Aorta (tissue), 5 donors: ENCODE results near the gene SEC22C. TPM values are rescaled to one million over a fixed set of nuclear protein-coding genes. Genes with fewer than 3 reads are reported as not detected.

Source experiments
- ATAC-seq: fragments of 200-7000 bp; cut with Tn5 transposase; one replicate; pipeline ENCODE4 v1.9.1; 2022; ENCODE audit warnings: moderate library complexity; ENCODE audit not compliant: low FRiP score
- DNase-seq, 2 donors: peaks; one replicate each; pipeline ENCODE4 v3.0.0-alpha.2; 2020
- H3K27ac ChIP-seq, 2 donors: one replicate each; pipeline ENCODE4 v1.5.1; 2013; ENCODE audit warnings: low read length in 2 of 2, mild to moderate bottlenecking in 2 of 2, moderate library complexity in 2 of 2, control low read depth in 1 of 2, inconsistent platforms in 1 of 2, low read depth in 1 of 2
- H3K27me3 ChIP-seq, 2 donors: one replicate each; pipeline ENCODE4 v1.6.1; 2013; ENCODE audit warnings: control low read depth in 1 of 2, low read length in 1 of 2, mild to moderate bottlenecking in 1 of 2, moderate library complexity in 1 of 2; ENCODE audit not compliant: insufficient read depth in 2 of 2, control insufficient read depth in 1 of 2
- H3K36me3 ChIP-seq, 2 donors: one replicate each; pipeline ENCODE4 v1.6.1; 2013; ENCODE audit warnings: control low read depth in 1 of 2, low read length in 1 of 2, mild to moderate bottlenecking in 1 of 2; ENCODE audit not compliant: insufficient read depth in 2 of 2, control insufficient read depth in 1 of 2
- H3K4me1 ChIP-seq, 2 donors: one replicate each; pipeline ENCODE4 v1.6.1; 2013; ENCODE audit warnings: low read length in 2 of 2, control low read depth in 1 of 2, mild to moderate bottlenecking in 1 of 2, moderate library complexity in 1 of 2; ENCODE audit not compliant: insufficient read depth in 2 of 2, control insufficient read depth in 1 of 2
- H3K4me3 ChIP-seq, 2 donors: one replicate each; pipeline ENCODE4 v1.5.1; 2013; ENCODE audit warnings: low read length in 2 of 2, control low read depth in 1 of 2, mild to moderate bottlenecking in 1 of 2
- H3K9me3 ChIP-seq: one replicate; pipeline ENCODE4 v1.6.1; 2013; ENCODE audit warnings: mild to moderate bottlenecking, low read length; ENCODE audit not compliant: control insufficient read depth
- WGBS, 2 donors: extraction: QIAGEN DNeasy Blood & Tissue Kit; methylation state at CpG; one replicate each; pipeline ENCODE4 v1.1.7; 2013; 5-methylcytosine and 5-hydroxymethylcytosine counted together
- intact Hi-C, 2 donors: fragments of 100-400 bp; cut with DNase I; formaldehyde crosslinking; loops; one replicate each; pipeline versions ENCODE4 v1.14.2 to v1.15.0; 2022
- polyA plus RNA-seq, 2 donors: library from polyadenylated mRNA; stranded (reverse); fragments of 200-250 nt; gene quantifications; one replicate each; pipeline ENCODE4 v1.2.3, GENCODE V29; 2013
- total RNA-seq, 2 donors: library from RNA; stranded (reverse); fragmentation: NEBNext Ultra II Directional; extraction: Animal tissue kit (Norgen Biotek cat#: 25700); gene quantifications; one replicate each; pipeline ENCODE4 v1.2.1, GENCODE V29; 2021
- donor health status: healthy with polysubstance abuse.
- donor health status: Bipolar disorder and iron deficiency.
- donor health status: DM: no; HTN: no; CAD: no.
- donor health status: DM: no; HTN: no; CAD: no.
- donor health status: DM: yes; HTN: yes; CAD: no.

Gene SEC22C
- total and polyA plus RNA-seq, 4 donors, result 43.6 to 58.6 (median 50.5) TPM

GRCh38 chr3:42502429-42503250 lies 79.1 kb downstream of the SEC22C start, which contains the start of gene VIPR1:
Gene VIPR1, plus strand, starts transcription at chr3:42502643. Its CDS starts 93 bp downstream, at chr3:42502736.
- H3K36me3 ChIP-seq, result no peaks in the 10 kb centered on the region
- WGBS, 2 donors, result 14 to 16% methylated on average over 62 to 69 of the region's 69 CpGs
- intact Hi-C loops, result loop anchor here (2.0 to 5.0 kb wide), 3 partner anchors 44 to 250 kb away; no protein-coding TSS in a partner anchor

DNA sequence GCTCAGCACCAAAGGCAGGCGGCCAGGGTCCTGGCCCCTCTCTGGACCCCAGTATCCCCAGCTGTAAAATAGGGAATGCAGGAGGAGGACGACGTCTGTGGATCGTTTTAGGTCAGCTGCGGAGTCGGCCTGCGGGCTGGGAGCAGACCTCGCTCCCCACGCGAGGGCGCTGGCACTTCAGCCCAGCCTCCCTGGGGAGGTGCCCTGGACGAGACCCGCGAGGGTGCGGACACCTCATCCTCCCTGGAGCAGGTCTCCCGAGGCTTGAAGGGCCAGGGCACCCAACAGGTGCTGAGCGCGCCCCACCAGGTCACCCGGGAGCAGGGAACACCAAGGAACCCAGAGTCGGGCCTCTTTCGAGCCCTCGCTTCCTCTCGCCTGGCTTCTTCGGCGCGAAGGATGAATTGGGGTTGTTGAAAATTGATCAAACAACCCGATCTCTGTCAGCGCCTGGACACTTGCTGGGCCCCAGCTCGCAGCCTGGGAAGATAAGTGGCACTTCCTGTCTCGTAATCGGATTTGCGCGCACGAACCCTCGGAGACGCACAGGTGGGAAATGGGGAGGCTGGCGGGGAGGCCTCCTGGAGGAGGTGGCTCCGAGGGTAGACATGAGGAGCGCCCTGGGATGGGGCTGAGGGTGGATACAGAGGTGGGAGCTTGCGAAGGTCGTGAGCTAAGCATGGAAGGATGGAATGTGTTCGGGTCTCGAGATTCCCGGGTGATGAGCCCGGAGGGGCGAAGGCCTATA lies 79.9 kb downstream of the SEC22C start:
- H3K4me1 ChIP-seq, result no peaks in the 10 kb centered on the region
- intact Hi-C loops, result loop anchor here (2.0 to 5.0 kb wide), 3 partner anchors 45 to 250 kb away; no protein-coding TSS in a partner anchor
- no peaks in the 10 kb centered on the region for H3K9me3 ChIP-seq
- 1 to 2% methylated on average over 46 of the region's 46 CpGs for WGBS, 2 donors
- H3K4me3 ChIP-seq, result no peak overlapping the region
- H3K27ac ChIP-seq, result no peak overlapping the region
- peak; percentile 80 for ATAC-seq
- no peaks in the 10 kb centered on the region for H3K27me3 ChIP-seq
- H3K36me3 ChIP-seq, result no peaks in the 10 kb centered on the region
- DNase-seq, result peak; percentile 77 to 89

More at GRCh38 chr3:42502429-42503250, 79.1 kb downstream of the SEC22C start, which contains the start of gene VIPR1:
- ATAC-seq, result peak; percentile 83
- Histone ChIP-seq H3K27me3 (no peaks in the 10 kb centered on the region), H3K9me3 (no peaks in the 10 kb centered on the region), H3K27ac (no peak within 1 kb of the TSS), H3K4me3 (peak within 1 kb of the TSS in 1 of 2 donors; percentile 15), H3K4me1 (no peaks in the 10 kb centered on the region)
- DNase-seq, result peak; percentile 87 to 91

GRCh38 chr3:42501321-42501680 lies 80.5 kb downstream of the SEC22C start:
- H3K27me3 ChIP-seq, result no peaks in the 10 kb centered on the region
- no peak overlapping the region for H3K4me3 ChIP-seq
- intact Hi-C loops, result loop anchor here (5.0 kb wide), 2 partner anchors 46 to 251 kb away; no protein-coding TSS in a partner anchor
- 32 to 38% methylated on average over 27 of the region's 27 CpGs for WGBS, 2 donors
- no peaks in the 10 kb centered on the region for H3K36me3 ChIP-seq
- ATAC-seq, result no peak
- H3K4me1 ChIP-seq, result no peaks in the 10 kb centered on the region
- H3K9me3 ChIP-seq, result no peaks in the 10 kb centered on the region
- peak in 1 of 2 donors; percentile 74 for DNase-seq
- no peak overlapping the region for H3K27ac ChIP-seq

GRCh38 chr3:42500909-42501308 lies 80.9 kb downstream of the SEC22C start:
- ATAC-seq (no peak), DNase-seq (peak in 1 of 2 donors; percentile 54)
- Histone ChIP-seq H3K27me3 (no peaks in the 10 kb centered on the region), H3K4me3 (no peak overlapping the region), H3K27ac (no peak overlapping the region), H3K4me1 (no peaks in the 10 kb centered on the region), H3K36me3 (no peaks in the 10 kb centered on the region), H3K9me3 (no peaks in the 10 kb centered on the region)
- intact Hi-C loops, result loop anchor here (5.0 kb wide), 2 partner anchors 46 to 251 kb away; no protein-coding TSS in a partner anchor
- WGBS, 2 donors, result 75 to 83% methylated on average over 4 of the region's 4 CpGs

- WGBS, 2 donors, result 58 to 95% methylated on average over 2 of the region's 2 CpGs
- intact Hi-C loops, result loop anchor here (5.0 kb wide), 2 partner anchors 47 to 252 kb away; no protein-coding TSS in a partner anchor
- DNase-seq, result peak in 1 of 2 donors; percentile 25
Observed at GRCh38 chr3:42500091-42500490, 81.7 kb downstream of the SEC22C start.

DNA sequence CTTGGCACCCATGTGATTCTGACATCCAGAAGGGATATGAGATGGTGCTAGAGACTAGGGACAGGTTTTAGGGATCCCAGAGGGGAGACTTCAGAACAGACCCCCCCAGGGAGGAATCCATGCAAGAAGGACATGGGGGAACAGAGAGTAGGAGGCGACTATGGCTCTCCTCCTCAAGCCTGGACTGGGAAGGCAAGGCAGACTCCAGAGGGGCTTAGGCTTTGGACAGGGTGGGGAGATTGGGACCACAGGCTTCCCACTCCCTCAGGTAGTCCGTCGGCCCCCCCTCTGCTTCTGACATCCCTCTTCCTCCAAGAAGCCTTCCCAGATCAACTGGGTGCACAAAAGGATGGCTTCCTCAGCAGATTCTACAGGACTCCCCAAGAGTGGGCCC lies 82.3 kb downstream of the SEC22C start:
- no peak overlapping the region for H3K4me3 ChIP-seq
- H3K4me1 ChIP-seq, result no peaks in the 10 kb centered on the region
- 94 to 100% methylated on average over 3 of the region's 3 CpGs for WGBS, 2 donors
- no peaks in the 10 kb centered on the region for H3K9me3 ChIP-seq
- intact Hi-C loops, result no loop called here
- no peaks in the 10 kb centered on the region for H3K27me3 ChIP-seq
- H3K27ac ChIP-seq, result no peak overlapping the region
- DNase-seq (peak in 1 of 2 donors; percentile 23), ATAC-seq (no peak)
- H3K36me3 ChIP-seq, result no peaks in the 10 kb centered on the region

More at GRCh38 chr3:42500091-42500490, 81.7 kb downstream of the SEC22C start:
- ATAC-seq, result no peak
- Histone ChIP-seq H3K4me3 (no peak overlapping the region), H3K27me3 (no peaks in the 10 kb centered on the region), H3K36me3 (no peaks in the 10 kb centered on the region), H3K4me1 (no peaks in the 10 kb centered on the region), H3K27ac (no peak overlapping the region), H3K9me3 (no peaks in the 10 kb centered on the region)

GRCh38 chr3:42498791-42499477 lies 82.8 kb downstream of the SEC22C start:
- peak in 1 of 2 donors; percentile 69 for DNase-seq
- no peak for ATAC-seq
- H3K27me3 ChIP-seq, result no peaks in the 10 kb centered on the region
- H3K9me3 ChIP-seq, result no peaks in the 10 kb centered on the region
- no peaks in the 10 kb centered on the region for H3K4me1 ChIP-seq
- H3K36me3 ChIP-seq, result no peaks in the 10 kb centered on the region
- no peak overlapping the region for H3K4me3 ChIP-seq
- WGBS, 2 donors, result 93 to 95% methylated on average over 13 of the region's 13 CpGs
- intact Hi-C loops, result no loop called here
- no peak overlapping the region for H3K27ac ChIP-seq

DNA sequence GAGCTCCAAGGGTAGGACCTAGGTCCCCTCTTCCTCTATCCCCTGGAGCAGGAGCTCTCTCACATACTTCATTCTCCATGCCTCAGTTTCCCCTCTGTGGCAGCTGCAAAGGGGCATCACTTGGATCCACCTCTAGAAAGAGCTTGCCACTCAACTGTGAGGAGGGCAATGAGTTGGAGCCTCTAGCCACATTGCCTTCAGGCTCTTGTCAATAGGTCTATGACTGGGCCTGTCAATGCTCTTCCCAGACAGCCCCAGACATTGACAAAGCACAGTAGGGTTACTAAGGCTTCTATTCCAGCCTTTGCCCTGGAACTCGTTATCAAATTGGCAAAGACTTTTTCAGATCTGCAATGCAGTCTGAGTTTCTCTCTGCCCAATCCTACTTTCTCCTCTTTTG lies 83.7 kb downstream of the SEC22C start:
- no peak for ATAC-seq
- no peaks in the 10 kb centered on the region for H3K9me3 ChIP-seq
- no peaks in the 10 kb centered on the region for H3K36me3 ChIP-seq
- 78 to 100% methylated on average over 1 of the region's 1 CpG for WGBS, 2 donors
- H3K4me1 ChIP-seq, result no peaks in the 10 kb centered on the region
- no peaks in the 10 kb centered on the region for H3K27me3 ChIP-seq
- intact Hi-C loops, result no loop called here
- H3K27ac ChIP-seq, result no peak overlapping the region
- peak in 1 of 2 donors; percentile 8 for DNase-seq
- H3K4me3 ChIP-seq, result no peak overlapping the region
